MM.1S (cell line): ENCODE measurements around the gene SORCS2.

ENCODE experiments used
- DNase-seq: peaks from one replicate; pipeline ENCODE4 v3.0.0-alpha.2; 2015
- H2AFZ ChIP-seq: fragments of 300-600 bp; sonication (generic); 2 replicates; pipeline ENCODE4 v1.6.0; 2016; ENCODE audit warnings: antibody characterized with exemption, low read length
- H3F3A ChIP-seq: fragments of 300-600 bp; sonication (generic); 2 replicates; pipeline ENCODE4 v1.6.1; 2016; ENCODE audit warnings: mild to moderate bottlenecking, antibody characterized with exemption, low read length, moderate library complexity, mixed read lengths; ENCODE audit not compliant: insufficient read depth
- H3K27ac ChIP-seq: fragments of 300-600 bp; sonication (generic); 2 replicates; pipeline ENCODE4 v1.5.1; 2016; ENCODE audit warnings: mild to moderate bottlenecking, low read length
- H3K27me3 ChIP-seq: fragments of 300-600 bp; sonication (generic); replicated peaks from 2 replicates; pipeline ENCODE4 v1.6.0; 2016; ENCODE audit warnings: low read length; ENCODE audit not compliant: insufficient read depth
- H3K36me3 ChIP-seq: fragments of 300-600 bp; sonication (generic); replicated peaks from 2 replicates; pipeline ENCODE4 v1.6.1; 2016; ENCODE audit warnings: mild to moderate bottlenecking, low read length, mixed read lengths; ENCODE audit not compliant: insufficient read depth
- H3K4me1 ChIP-seq: fragments of 300-600 bp; sonication (generic); 2 replicates; pipeline ENCODE4 v1.6.1; 2016; ENCODE audit warnings: low read length, mixed read lengths
- H3K4me2 ChIP-seq: fragments of 300-600 bp; sonication (generic); 2 replicates; pipeline ENCODE4 v1.6.0; 2016; ENCODE audit warnings: low read depth, low read length
- H3K4me3 ChIP-seq: fragments of 300-600 bp; sonication (generic); 2 replicates; pipeline ENCODE4 v1.5.1; 2016; ENCODE audit warnings: low read length, mixed read lengths
- H3K79me2 ChIP-seq: fragments of 300-600 bp; sonication (generic); 2 replicates; pipeline ENCODE4 v1.6.1; 2016; ENCODE audit warnings: mixed run types, low read length, mixed read lengths
- H3K9ac ChIP-seq: fragments of 300-600 bp; sonication (generic); 2 replicates; pipeline ENCODE4 v1.6.1; 2016; ENCODE audit warnings: low read length, mixed read lengths
- H3K9me2 ChIP-seq: fragments of 300-600 bp; sonication (generic); replicated peaks from 2 replicates; pipeline ENCODE4 v1.6.1; 2016; ENCODE audit warnings: mild to moderate bottlenecking, low read length, mixed read lengths; ENCODE audit not compliant: insufficient read depth
- H3K9me3 ChIP-seq: fragments of 300-600 bp; sonication (generic); replicated peaks from 2 replicates; pipeline ENCODE4 v1.6.1; 2016; ENCODE audit warnings: mild to moderate bottlenecking, low read length, mixed read lengths; ENCODE audit not compliant: insufficient read depth
- H4K20me1 ChIP-seq: fragments of 300-600 bp; sonication (generic); 2 replicates; pipeline ENCODE4 v1.6.1; 2016; ENCODE audit warnings: mild to moderate bottlenecking, low read length, moderate library complexity, mixed read lengths; ENCODE audit not compliant: insufficient read depth
- EZH2 ChIP-seq: fragments of 300-600 bp; sonication (generic); optimal IDR thresholded peaks from 2 replicates; pipeline ENCODE3; 2017; ENCODE audit warnings: low read depth, mild to moderate bottlenecking, antibody characterized with exemption, low read length, mixed read lengths
- EZH2phosphoT487 ChIP-seq: fragments of 300-600 bp; sonication (generic); IDR thresholded peaks from 2 replicates; pipeline ENCODE4 v1.6.1; 2018; ENCODE audit warnings: antibody characterized with exemption, low read length
- TF ChIP-seq, protein P1 (sequence below): fragments of 300-600 bp; sonication (generic); IDR thresholded peaks from 2 replicates; pipeline ENCODE4 v1.5.1; 2016; ENCODE audit warnings: antibody characterized with exemption, low read length, mixed read lengths

Gene SORCS2

DNA sequence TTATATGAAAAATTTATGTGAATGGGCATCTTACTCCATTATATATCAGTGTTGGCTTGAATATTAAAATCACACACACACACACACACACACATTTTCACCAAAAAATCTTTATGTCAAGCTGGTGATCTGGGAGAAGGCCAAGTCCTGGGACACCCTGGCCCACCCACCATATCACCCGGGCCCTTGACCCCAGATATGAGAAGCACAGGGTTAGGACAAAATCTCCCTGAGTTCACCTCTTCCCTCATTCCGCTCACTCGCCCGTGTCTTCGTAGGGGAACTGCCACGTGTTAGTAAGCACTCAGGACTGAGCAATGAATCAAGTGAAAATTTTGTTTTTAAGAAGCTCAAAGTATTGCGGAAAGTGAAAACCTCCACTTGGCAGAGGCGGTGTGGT lies 346.2 kb downstream of the SORCS2 start:
- Histone ChIP-seq H3F3A (no peaks in the 10 kb centered on the region), H2AFZ (no peak overlapping the region), H3K4me2 (no peak overlapping the region), H3K4me1 (no peaks in the 10 kb centered on the region), H3K27ac (no peak overlapping the region), H4K20me1 (no peaks in the 10 kb centered on the region), H3K4me3 (no peak overlapping the region), H3K9ac (no peak overlapping the region), H3K36me3 (no peaks in the 10 kb centered on the region), H3K79me2 (no peaks in the 10 kb centered on the region), H3K9me2 (no peaks in the 10 kb centered on the region), H3K9me3 (no peaks in the 10 kb centered on the region), H3K27me3 (peaks cover 33% of the 10 kb centered on the region)
- TF ChIP-seq EZH2 (no peak), EZH2phosphoT487 (no peak)
- TF ChIP-seq, protein P1, sequence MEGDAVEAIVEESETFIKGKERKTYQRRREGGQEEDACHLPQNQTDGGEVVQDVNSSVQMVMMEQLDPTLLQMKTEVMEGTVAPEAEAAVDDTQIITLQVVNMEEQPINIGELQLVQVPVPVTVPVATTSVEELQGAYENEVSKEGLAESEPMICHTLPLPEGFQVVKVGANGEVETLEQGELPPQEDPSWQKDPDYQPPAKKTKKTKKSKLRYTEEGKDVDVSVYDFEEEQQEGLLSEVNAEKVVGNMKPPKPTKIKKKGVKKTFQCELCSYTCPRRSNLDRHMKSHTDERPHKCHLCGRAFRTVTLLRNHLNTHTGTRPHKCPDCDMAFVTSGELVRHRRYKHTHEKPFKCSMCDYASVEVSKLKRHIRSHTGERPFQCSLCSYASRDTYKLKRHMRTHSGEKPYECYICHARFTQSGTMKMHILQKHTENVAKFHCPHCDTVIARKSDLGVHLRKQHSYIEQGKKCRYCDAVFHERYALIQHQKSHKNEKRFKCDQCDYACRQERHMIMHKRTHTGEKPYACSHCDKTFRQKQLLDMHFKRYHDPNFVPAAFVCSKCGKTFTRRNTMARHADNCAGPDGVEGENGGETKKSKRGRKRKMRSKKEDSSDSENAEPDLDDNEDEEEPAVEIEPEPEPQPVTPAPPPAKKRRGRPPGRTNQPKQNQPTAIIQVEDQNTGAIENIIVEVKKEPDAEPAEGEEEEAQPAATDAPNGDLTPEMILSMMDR: no peak
- no peak for DNase-seq

DNA sequence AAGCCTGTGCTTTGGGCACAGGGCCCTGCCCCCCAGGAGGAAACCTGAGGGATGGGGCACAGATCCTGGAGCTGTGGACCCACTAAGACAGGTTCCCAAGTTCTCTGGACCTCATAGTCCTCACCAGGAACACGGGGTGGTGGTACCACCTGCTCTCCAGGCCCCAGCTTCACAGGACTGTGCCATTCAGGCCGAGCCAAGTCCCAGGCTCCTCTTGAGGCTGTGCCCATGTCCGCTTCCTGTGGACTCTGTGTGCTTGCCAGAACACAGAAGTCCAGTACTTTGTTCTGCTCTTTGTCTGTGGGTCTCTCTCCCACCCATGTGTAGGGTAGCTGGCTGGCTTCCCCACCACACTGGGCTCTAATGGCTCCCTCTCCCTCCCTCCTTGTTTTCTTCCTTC lies 346.8 kb downstream of the SORCS2 start:
- no peaks in the 10 kb centered on the region for H4K20me1 ChIP-seq
- H3F3A ChIP-seq: no peaks in the 10 kb centered on the region
- H3K4me3 ChIP-seq: no peak overlapping the region
- H3K27ac ChIP-seq: no peak overlapping the region
- H3K4me2 ChIP-seq: no peak overlapping the region
- H3K27me3 ChIP-seq: peaks cover 33% of the 10 kb centered on the region
- H3K9ac ChIP-seq: no peak overlapping the region
- no peak for DNase-seq
- no peaks in the 10 kb centered on the region for H3K9me2 ChIP-seq
- no peaks in the 10 kb centered on the region for H3K36me3 ChIP-seq
- TF ChIP-seq EZH2phosphoT487: no peak
- no peak for TF ChIP-seq EZH2
- TF ChIP-seq, protein P1: no peak
- no peaks in the 10 kb centered on the region for H3K4me1 ChIP-seq
- no peaks in the 10 kb centered on the region for H3K79me2 ChIP-seq
- H3K9me3 ChIP-seq: no peaks in the 10 kb centered on the region
- no peak overlapping the region for H2AFZ ChIP-seq

DNA sequence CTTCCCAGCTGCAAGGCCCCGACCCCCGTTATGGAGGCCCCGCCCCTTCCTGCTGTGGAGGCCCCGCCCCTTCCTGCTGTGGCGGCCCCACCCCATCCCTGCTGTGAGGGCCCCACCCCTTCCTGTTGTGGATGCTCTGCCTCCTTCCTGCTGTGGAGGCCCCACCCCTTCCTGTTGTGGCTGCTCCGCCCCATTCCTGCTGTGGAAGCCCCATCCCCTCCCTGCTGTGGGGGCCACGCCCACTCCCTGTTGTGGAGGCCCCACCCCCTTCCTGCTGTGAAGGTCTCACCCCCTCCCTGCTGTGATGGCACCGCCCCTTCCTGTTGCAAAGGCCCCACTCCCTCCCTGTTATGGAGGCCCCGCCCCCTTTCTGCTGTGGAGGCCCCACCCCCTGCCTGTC lies 347.3 kb downstream of the SORCS2 start:
- H3K9me3 ChIP-seq: no peaks in the 10 kb centered on the region
- no peaks in the 10 kb centered on the region for H3K79me2 ChIP-seq
- H3K9me2 ChIP-seq: no peaks in the 10 kb centered on the region
- no peaks in the 10 kb centered on the region for H3K36me3 ChIP-seq
- no peak overlapping the region for H3K4me3 ChIP-seq
- H2AFZ ChIP-seq: no peak overlapping the region
- H4K20me1 ChIP-seq: no peaks in the 10 kb centered on the region
- TF ChIP-seq, protein P1: no peak
- TF ChIP-seq EZH2phosphoT487 (no peak), EZH2 (no peak)
- H3K9ac ChIP-seq: no peak overlapping the region
- no peaks in the 10 kb centered on the region for H3F3A ChIP-seq
- H3K4me1 ChIP-seq: no peaks in the 10 kb centered on the region
- DNase-seq: no peak
- H3K4me2 ChIP-seq: no peak overlapping the region
- no peak overlapping the region for H3K27ac ChIP-seq
- H3K27me3 ChIP-seq: peaks cover 29% of the 10 kb centered on the region

DNA sequence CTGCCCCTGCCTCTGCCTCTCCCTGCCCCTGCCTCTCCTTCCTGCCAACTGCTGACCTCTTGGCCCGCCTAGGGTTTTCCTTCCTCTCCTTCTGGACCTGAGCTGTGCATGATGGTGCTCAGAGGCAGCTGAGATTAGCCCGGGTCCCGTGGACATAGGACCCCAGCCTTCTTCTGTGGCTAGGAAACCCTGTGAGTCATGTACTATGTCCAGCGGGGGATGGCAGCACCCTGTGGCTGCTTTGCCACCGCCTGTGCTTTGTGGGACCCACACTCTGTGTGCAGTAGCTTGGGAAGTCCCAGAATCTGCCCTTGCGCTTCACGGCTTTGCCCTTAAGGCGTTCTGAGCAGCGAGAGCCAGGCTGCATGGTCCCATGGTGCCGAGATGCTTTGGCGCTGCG lies 347.9 kb downstream of the SORCS2 start:
- no peaks in the 10 kb centered on the region for H3K4me1 ChIP-seq
- no peak for TF ChIP-seq EZH2
- no peak for TF ChIP-seq EZH2phosphoT487
- TF ChIP-seq, protein P1: no peak
- no peaks in the 10 kb centered on the region for H3K36me3 ChIP-seq
- no peaks in the 10 kb centered on the region for H4K20me1 ChIP-seq
- no peak overlapping the region for H2AFZ ChIP-seq
- H3K27me3 ChIP-seq: peaks cover 24% of the 10 kb centered on the region
- no peak for DNase-seq
- H3K9me3 ChIP-seq: no peaks in the 10 kb centered on the region
- no peaks in the 10 kb centered on the region for H3F3A ChIP-seq
- H3K4me3 ChIP-seq: no peak overlapping the region
- no peaks in the 10 kb centered on the region for H3K79me2 ChIP-seq
- no peaks in the 10 kb centered on the region for H3K9me2 ChIP-seq
- H3K4me2 ChIP-seq: no peak overlapping the region
- no peak overlapping the region for H3K9ac ChIP-seq
- H3K27ac ChIP-seq: no peak overlapping the region
